Measurements from ENCODE around the gene PDE4D. TPM values are rescaled to one million over a fixed set of nuclear protein-coding genes. Genes with fewer than 3 reads are reported as not detected.

The PDE4D gene
- total RNA-seq, 1 experiment from 2014 or later, result 3.3 TPM

DNA sequence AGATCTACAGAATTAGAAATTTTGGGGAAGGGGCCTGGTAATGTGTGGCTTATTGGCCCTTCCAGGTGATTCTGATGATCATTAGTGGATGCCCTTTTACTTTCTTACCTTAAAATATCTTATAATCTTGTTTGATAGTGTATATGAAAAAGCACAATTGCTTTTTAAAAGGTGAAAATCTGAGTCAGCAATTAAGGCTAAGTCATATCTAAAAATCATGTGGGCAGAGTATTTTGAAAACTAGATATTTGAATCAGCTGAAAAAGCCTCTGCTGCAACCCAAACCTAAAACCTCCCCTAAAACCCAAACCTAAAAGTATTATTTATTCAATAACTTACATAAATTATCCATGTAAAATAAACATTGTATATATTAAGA, 359.8 kb downstream of the PDE4D start (continued):
- TF ChIP-seq, protein P1, sequence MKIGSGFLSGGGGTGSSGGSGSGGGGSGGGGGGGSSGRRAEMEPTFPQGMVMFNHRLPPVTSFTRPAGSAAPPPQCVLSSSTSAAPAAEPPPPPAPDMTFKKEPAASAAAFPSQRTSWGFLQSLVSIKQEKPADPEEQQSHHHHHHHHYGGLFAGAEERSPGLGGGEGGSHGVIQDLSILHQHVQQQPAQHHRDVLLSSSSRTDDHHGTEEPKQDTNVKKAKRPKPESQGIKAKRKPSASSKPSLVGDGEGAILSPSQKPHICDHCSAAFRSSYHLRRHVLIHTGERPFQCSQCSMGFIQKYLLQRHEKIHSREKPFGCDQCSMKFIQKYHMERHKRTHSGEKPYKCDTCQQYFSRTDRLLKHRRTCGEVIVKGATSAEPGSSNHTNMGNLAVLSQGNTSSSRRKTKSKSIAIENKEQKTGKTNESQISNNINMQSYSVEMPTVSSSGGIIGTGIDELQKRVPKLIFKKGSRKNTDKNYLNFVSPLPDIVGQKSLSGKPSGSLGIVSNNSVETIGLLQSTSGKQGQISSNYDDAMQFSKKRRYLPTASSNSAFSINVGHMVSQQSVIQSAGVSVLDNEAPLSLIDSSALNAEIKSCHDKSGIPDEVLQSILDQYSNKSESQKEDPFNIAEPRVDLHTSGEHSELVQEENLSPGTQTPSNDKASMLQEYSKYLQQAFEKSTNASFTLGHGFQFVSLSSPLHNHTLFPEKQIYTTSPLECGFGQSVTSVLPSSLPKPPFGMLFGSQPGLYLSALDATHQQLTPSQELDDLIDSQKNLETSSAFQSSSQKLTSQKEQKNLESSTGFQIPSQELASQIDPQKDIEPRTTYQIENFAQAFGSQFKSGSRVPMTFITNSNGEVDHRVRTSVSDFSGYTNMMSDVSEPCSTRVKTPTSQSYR (CRISPR knock-in tag; IDR thresholded peaks at IDR 0.05), result no peak
- TF ChIP-seq, protein P2, sequence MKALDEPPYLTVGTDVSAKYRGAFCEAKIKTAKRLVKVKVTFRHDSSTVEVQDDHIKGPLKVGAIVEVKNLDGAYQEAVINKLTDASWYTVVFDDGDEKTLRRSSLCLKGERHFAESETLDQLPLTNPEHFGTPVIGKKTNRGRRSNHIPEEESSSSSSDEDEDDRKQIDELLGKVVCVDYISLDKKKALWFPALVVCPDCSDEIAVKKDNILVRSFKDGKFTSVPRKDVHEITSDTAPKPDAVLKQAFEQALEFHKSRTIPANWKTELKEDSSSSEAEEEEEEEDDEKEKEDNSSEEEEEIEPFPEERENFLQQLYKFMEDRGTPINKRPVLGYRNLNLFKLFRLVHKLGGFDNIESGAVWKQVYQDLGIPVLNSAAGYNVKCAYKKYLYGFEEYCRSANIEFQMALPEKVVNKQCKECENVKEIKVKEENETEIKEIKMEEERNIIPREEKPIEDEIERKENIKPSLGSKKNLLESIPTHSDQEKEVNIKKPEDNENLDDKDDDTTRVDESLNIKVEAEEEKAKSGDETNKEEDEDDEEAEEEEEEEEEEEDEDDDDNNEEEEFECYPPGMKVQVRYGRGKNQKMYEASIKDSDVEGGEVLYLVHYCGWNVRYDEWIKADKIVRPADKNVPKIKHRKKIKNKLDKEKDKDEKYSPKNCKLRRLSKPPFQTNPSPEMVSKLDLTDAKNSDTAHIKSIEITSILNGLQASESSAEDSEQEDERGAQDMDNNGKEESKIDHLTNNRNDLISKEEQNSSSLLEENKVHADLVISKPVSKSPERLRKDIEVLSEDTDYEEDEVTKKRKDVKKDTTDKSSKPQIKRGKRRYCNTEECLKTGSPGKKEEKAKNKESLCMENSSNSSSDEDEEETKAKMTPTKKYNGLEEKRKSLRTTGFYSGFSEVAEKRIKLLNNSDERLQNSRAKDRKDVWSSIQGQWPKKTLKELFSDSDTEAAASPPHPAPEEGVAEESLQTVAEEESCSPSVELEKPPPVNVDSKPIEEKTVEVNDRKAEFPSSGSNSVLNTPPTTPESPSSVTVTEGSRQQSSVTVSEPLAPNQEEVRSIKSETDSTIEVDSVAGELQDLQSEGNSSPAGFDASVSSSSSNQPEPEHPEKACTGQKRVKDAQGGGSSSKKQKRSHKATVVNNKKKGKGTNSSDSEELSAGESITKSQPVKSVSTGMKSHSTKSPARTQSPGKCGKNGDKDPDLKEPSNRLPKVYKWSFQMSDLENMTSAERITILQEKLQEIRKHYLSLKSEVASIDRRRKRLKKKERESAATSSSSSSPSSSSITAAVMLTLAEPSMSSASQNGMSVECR (CRISPR knock-in tag; IDR thresholded peaks at IDR 0.05; ENCODE audit: borderline replicate concordance), result no peak

DNA sequence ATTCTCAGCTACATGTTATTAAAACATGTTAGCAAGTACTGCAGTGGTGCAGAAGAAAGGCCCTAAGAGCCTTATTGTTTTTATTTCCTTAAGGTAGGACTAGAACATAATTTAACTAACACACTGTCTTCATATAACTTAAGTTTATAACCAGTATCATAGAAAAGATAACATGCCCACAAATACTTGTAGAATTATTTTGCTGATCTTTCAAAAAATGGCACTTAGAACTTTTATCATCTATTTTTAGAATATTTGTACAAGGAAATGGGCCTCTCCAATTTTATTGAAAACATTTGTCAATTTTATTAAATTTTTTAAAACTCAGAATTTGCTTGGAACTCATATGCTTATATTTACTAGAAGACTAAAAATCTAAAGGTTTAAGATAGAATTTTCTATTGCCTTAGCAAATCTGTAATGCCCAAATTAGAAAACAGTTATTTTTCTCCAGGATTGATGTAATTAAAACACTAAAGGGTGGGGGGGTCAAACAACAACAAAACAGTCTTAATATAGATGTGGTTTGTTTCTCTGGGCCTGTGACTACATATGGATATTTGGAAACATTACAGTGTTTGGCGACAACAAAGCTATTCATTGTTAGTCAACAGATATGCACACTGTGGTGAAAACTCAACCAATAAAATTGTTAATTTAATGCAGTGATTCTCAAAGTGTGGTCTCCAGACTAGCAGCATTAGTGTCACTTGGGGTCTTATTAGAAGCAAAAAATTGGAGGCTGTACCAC, 360.4 kb downstream of the PDE4D start:
- DNase-seq (ENCODE audit: low spot score) (no peak), ATAC-seq (no peak)
- Mint-ChIP-seq H3K9me3 (peaks cover 8% of the 10 kb centered on the region), H3K36me3 (peaks cover 3% of the 10 kb centered on the region; the same call in 1 of the 2 replicates), H3K27ac (no peak overlapping the region), H3K4me3 (no peak overlapping the region), H3K4me1 (peaks cover 23% of the 10 kb centered on the region), H3K27me3 (ENCODE audit: low read depth) (no peaks in the 10 kb centered on the region)
- CTCF ChIA-PET, result no interaction called here
- POLR2A ChIA-PET, result no interaction called here
- TF ChIP-seq, protein P1 (CRISPR knock-in tag; IDR thresholded peaks at IDR 0.05), result no peak
- no peak for TF ChIP-seq SOX15 (CRISPR knock-in tag; IDR thresholded peaks at IDR 0.05)
- TF ChIP-seq HMGA2 (CRISPR knock-in tag; IDR thresholded peaks at IDR 0.05), result no peak
- no peak for TF ChIP-seq NFE2L1 (CRISPR knock-in tag; IDR thresholded peaks at IDR 0.05)
- TF ChIP-seq SMAD3 (CRISPR knock-in tag; IDR thresholded peaks at IDR 0.05; ENCODE audit: borderline replicate concordance), result no peak
- TF ChIP-seq TCF7 (CRISPR knock-in tag; IDR thresholded peaks at IDR 0.05; ENCODE audit: low read depth), result no peak
- TF ChIP-seq RORB (CRISPR knock-in tag; IDR thresholded peaks at IDR 0.05), result no peak
- TF ChIP-seq, protein P3, sequence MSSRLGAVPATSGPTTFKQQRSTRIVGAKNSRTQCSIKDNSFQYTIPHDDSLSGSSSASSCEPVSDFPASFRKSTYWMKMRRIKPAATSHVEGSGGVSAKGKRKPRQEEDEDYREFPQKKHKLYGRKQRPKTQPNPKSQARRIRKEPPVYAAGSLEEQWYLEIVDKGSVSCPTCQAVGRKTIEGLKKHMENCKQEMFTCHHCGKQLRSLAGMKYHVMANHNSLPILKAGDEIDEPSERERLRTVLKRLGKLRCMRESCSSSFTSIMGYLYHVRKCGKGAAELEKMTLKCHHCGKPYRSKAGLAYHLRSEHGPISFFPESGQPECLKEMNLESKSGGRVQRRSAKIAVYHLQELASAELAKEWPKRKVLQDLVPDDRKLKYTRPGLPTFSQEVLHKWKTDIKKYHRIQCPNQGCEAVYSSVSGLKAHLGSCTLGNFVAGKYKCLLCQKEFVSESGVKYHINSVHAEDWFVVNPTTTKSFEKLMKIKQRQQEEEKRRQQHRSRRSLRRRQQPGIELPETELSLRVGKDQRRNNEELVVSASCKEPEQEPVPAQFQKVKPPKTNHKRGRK (CRISPR knock-in tag; IDR thresholded peaks at IDR 0.05; ENCODE audit: borderline replicate concordance), result no peak
- TF ChIP-seq, protein P4, sequence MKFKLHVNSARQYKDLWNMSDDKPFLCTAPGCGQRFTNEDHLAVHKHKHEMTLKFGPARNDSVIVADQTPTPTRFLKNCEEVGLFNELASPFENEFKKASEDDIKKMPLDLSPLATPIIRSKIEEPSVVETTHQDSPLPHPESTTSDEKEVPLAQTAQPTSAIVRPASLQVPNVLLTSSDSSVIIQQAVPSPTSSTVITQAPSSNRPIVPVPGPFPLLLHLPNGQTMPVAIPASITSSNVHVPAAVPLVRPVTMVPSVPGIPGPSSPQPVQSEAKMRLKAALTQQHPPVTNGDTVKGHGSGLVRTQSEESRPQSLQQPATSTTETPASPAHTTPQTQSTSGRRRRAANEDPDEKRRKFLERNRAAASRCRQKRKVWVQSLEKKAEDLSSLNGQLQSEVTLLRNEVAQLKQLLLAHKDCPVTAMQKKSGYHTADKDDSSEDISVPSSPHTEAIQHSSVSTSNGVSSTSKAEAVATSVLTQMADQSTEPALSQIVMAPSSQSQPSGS (CRISPR knock-in tag; IDR thresholded peaks at IDR 0.05; ENCODE audit: borderline replicate concordance, low read depth), result no peak
- TF ChIP-seq ZNF121 (CRISPR knock-in tag; IDR thresholded peaks at IDR 0.05), result no peak
- TF ChIP-seq, protein P5, sequence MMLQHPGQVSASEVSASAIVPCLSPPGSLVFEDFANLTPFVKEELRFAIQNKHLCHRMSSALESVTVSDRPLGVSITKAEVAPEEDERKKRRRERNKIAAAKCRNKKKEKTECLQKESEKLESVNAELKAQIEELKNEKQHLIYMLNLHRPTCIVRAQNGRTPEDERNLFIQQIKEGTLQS (CRISPR knock-in tag; conservative IDR thresholded peaks at IDR 0.05), result no peak
- TF ChIP-seq ELF4 (CRISPR knock-in tag; IDR thresholded peaks at IDR 0.05; ENCODE audit: low read depth), result no peak
- no peak for TF ChIP-seq ZNF396 (CRISPR knock-in tag; IDR thresholded peaks at IDR 0.05; ENCODE audit: borderline replicate concordance)
- no peak for TF ChIP-seq IRF2 (CRISPR knock-in tag; IDR thresholded peaks at IDR 0.05; ENCODE audit: borderline replicate concordance, low read depth)
- no peak for TF ChIP-seq ZNF416 (CRISPR knock-in tag; IDR thresholded peaks at IDR 0.05)
- no peak for TF ChIP-seq FOXK1 (CRISPR knock-in tag; IDR thresholded peaks at IDR 0.05)
- no peak for TF ChIP-seq NFYB (CRISPR knock-in tag; conservative IDR thresholded peaks at IDR 0.05; ENCODE audit: low read depth)
- TF ChIP-seq, protein P6, sequence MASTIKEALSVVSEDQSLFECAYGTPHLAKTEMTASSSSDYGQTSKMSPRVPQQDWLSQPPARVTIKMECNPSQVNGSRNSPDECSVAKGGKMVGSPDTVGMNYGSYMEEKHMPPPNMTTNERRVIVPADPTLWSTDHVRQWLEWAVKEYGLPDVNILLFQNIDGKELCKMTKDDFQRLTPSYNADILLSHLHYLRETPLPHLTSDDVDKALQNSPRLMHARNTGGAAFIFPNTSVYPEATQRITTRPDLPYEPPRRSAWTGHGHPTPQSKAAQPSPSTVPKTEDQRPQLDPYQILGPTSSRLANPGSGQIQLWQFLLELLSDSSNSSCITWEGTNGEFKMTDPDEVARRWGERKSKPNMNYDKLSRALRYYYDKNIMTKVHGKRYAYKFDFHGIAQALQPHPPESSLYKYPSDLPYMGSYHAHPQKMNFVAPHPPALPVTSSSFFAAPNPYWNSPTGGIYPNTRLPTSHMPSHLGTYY (CRISPR knock-in tag; IDR thresholded peaks at IDR 0.05), result no peak
- TF ChIP-seq, protein P7, sequence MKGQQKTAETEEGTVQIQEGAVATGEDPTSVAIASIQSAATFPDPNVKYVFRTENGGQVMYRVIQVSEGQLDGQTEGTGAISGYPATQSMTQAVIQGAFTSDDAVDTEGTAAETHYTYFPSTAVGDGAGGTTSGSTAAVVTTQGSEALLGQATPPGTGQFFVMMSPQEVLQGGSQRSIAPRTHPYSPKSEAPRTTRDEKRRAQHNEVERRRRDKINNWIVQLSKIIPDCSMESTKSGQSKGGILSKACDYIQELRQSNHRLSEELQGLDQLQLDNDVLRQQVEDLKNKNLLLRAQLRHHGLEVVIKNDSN (CRISPR knock-in tag; IDR thresholded peaks at IDR 0.05), result no peak
